ENCODE results near the gene TIE1. TPM values are rescaled to one million over a fixed set of nuclear protein-coding genes. Genes with fewer than 3 reads are reported as not detected.

TIE1 gene
- total and polyA plus RNA-seq, 9 of the 15 experiments (the other 6 are each of a cell fraction or from before 2014, with no cell fraction given), result 0.07 to 0.49 (median 0.14) TPM; not detected in 4

GRCh38 chr1:43367904-43368645 lies 67.3 kb downstream of the TIE1 start, which contains the start of gene ELOVL1 (continued):
- TF ChIP-seq TGIF2 (CRISPR knock-in tag; IDR thresholded peaks at IDR 0.05) (no peak), LARP7 (IDR thresholded peaks at IDR 0.05) (no peak), SMARCE1 (IDR thresholded peaks at IDR 0.05) (peak; percentile 79), ZNF449 (CRISPR knock-in tag; IDR thresholded peaks at IDR 0.05) (peak; percentile 74; the same call in 1 of the 2 replicates), ZKSCAN1 (IDR thresholded peaks at IDR 0.05; ENCODE audit: low read depth, low read length) (no peak; the same call in 1 of the 2 replicates), CHD1 (IDR thresholded peaks at IDR 0.05; ENCODE audit: low read length) (peak; percentile 71), ARID4B (CRISPR knock-in tag; IDR thresholded peaks at IDR 0.05) (peak; percentile 93), ATF6 (CRISPR knock-in tag; IDR thresholded peaks at IDR 0.05) (peak; percentile 94), NR0B1 (IDR thresholded peaks at IDR 0.05; ENCODE audit: partially characterized antibody) (no peak), ZNF253 (CRISPR knock-in tag; conservative IDR thresholded peaks at IDR 0.05) (no peak), ZFP36 (IDR thresholded peaks at IDR 0.05; ENCODE audit: low read depth, low read length, partially characterized antibody) (no peak), ZNF551 (CRISPR knock-in tag; IDR thresholded peaks at IDR 0.05) (no peak), NCOA2 (IDR thresholded peaks at IDR 0.05; ENCODE audit: partially characterized antibody in 2 of 2) (no peak), HNRNPL (IDR thresholded peaks at IDR 0.05; ENCODE audit: low read depth, low read length) (0 out of 2 replicates have a peak, but pooled peaks have one; percentile 17), ZNF239 (CRISPR knock-in tag; IDR thresholded peaks at IDR 0.05) (no peak), HOMEZ (CRISPR knock-in tag; IDR thresholded peaks at IDR 0.05) (0 out of 2 replicates have a peak, but pooled peaks have one; percentile 39)
